HS-5 (cell line): Measurements from ENCODE around the gene PSMD12.
"Not testable (repeated sequence)": the region's sequence is repeated elsewhere in the genome, so short reads cannot be mapped to it uniquely, and the experiment has no call there.

ENCODE experiments used
- DNase-seq: peaks from one replicate; pipeline ENCODE4 v3.0.0-alpha.2; 2012; ENCODE audit warnings: low read depth

The PSMD12 gene

DNA sequence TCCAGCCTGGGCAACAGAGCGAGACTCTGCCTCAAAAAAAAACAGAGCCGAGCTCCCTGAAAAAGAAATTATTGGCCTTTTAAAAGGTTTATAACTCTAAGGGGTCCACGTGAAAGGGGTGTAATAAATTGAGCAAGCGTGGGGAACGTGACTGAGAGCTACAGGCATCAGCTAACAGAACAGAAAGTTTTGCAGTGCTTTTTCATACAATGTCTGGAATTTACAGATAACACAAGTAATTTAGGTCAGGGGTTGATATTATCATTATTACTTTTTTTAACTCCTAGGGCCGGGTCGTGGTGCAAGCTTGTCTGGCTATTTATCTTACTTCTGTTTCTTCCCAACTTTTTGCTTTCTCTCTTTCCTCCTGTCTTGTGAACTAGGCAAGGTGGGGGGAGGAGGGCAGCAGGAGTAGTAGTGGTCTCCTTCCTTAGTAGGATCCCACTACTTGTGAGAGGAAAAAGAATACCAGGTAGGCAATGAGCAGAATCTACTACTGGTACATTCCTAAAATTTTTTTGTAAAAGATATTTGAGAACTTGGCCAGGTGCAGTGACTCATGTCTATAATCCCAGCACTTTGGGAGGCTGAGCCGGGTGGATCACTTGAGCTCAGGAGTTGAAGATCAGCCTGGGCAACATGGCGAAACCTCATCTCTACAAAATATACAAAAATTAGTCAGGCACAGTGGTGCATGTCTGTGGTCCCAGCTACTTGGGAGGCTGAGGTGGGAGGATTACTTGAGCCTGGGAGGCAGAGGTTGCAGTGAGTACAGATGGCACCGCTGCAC, 60.7 kb downstream of the PSMD12 start:
- not testable (repeated sequence) for DNase-seq

DNA sequence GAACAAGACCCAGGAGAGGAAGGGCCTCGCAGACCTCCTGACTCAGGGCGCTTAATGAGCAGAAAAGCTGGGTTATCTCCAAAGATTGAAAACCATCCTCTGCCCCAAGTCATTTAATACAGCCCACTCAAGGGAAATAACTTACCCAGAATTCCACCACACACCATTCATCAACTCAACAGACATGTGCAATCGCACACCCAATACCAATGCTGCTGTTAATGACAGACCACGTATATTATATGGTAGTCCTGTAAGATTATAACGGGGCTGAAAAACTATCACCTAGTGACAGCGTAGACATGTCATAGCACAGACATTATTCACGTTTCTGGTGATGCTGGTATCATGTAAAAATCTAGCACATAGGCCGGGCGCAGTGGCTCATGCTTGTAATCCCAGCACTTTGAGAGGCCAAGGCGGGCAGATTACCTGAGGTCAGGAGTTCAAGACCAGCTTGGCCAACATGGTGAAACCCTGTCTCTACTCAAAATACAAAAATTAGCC, 68.9 kb downstream of the PSMD12 start:
- DNase-seq, result no peak

- no peak for DNase-seq
Observed at GRCh38 chr17:67294451-67295199, 71.8 kb downstream of the PSMD12 start.

GRCh38 chr17:67293251-67294203, 72.8 kb downstream of the PSMD12 start:
- DNase-seq, result no peak

GRCh38 chr17:67290711-67291291, 75.6 kb downstream of the PSMD12 start:
- DNase-seq, result no peak

- no peak for DNase-seq
Observed at GRCh38 chr17:67290244-67290643, 76.1 kb downstream of the PSMD12 start.

DNA sequence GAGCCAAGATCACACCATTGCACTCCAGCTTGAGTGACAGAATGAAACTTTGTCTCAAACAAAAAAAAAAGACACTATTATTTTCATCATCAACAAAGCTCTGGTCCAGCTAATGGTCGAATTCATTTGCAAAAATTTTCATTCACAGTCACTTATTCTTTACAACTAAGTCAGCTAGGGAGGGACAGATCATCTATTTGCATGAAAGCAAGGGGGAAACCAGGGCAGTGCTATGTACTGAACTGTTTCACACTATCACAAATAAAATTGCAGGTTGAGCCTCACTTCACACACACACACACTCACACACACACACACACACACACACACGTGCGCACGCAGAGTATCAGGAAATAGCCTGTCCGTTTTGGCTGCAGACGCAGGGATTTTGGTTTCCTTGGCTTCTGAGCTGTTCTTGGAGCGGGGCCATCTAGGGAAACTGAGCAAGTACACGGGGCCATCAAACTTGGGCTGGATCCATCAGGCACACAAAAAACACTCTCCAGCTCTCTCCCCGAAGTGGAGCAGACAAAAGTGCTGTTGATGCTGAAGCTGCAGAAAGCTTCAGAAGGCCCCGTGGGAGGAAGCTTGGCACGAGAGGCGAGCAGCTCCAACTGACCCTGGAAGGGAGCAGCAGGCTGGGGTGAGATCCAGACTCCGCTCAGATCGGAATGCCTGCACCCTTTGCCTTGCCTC, 77.0 kb downstream of the PSMD12 start:
- no peak for DNase-seq
